Liver (tissue), 3 donors: Measurements from ENCODE around the gene CCDC88C.

Source experiments
- ATF3 ChIP-seq: IDR thresholded peaks from 2 replicates; pipeline ENCODE4 v1.6.1; 2016; ENCODE audit warnings: antibody characterized with exemption
- EGR1 ChIP-seq, 2 donors: IDR thresholded peaks; 2 replicates each; pipeline ENCODE4 v1.6.1; 2016 to 2018; ENCODE audit warnings: antibody characterized with exemption in 2 of 2, low read depth in 2 of 2
- FOXA1 ChIP-seq: IDR thresholded peaks from 2 replicates; pipeline ENCODE4 v1.6.1; 2016; ENCODE audit warnings: antibody characterized with exemption
- HNF4G ChIP-seq: IDR thresholded peaks from 2 replicates; pipeline ENCODE4 v1.6.1; 2016; ENCODE audit warnings: antibody characterized with exemption
- JUND ChIP-seq, 2 donors: IDR thresholded peaks; 2 replicates each; pipeline ENCODE4 v1.6.1; 2016; ENCODE audit warnings: antibody characterized with exemption in 2 of 2
- MAX ChIP-seq: IDR thresholded peaks from 2 replicates; pipeline ENCODE4 v1.6.1; 2016; ENCODE audit warnings: antibody characterized with exemption
- RAD21 ChIP-seq, 2 donors: IDR thresholded peaks; 2 replicates each; pipeline ENCODE4 v1.6.1; 2016; ENCODE audit warnings: antibody characterized with exemption in 2 of 2, mild to moderate bottlenecking in 2 of 2
- RXRA ChIP-seq, 2 donors: IDR thresholded peaks; 2 replicates each; pipeline ENCODE4 v1.6.1; 2017 to 2018; ENCODE audit warnings: antibody characterized with exemption in 2 of 2, mild to moderate bottlenecking in 1 of 2
- SP1 ChIP-seq: IDR thresholded peaks from 2 replicates; pipeline ENCODE4 v1.6.1; 2018; ENCODE audit warnings: antibody characterized with exemption, mild to moderate bottlenecking
- TAF1 ChIP-seq: conservative IDR thresholded peaks from 2 replicates; pipeline ENCODE4 v1.6.1; 2016; ENCODE audit warnings: antibody characterized with exemption, mild to moderate bottlenecking
- TF ChIP-seq, protein P1 (sequence below): fragments of 150-350 bp; IDR thresholded peaks from 2 replicates; pipeline ENCODE4 v1.5.1; 2017; ENCODE audit warnings: improper control_type of control experiment, low read depth, low read length; ENCODE audit not compliant: missing input control
- TF ChIP-seq, protein P2 (sequence below): IDR thresholded peaks from 2 replicates; pipeline ENCODE4 v1.6.1; 2016; ENCODE audit warnings: antibody characterized with exemption, mild to moderate bottlenecking
- donor health status: healthy.
- donor health status: healthy.

- no peak for TF ChIP-seq JUND (IDR thresholded peaks at IDR 0.05)
- TF ChIP-seq, protein P1, sequence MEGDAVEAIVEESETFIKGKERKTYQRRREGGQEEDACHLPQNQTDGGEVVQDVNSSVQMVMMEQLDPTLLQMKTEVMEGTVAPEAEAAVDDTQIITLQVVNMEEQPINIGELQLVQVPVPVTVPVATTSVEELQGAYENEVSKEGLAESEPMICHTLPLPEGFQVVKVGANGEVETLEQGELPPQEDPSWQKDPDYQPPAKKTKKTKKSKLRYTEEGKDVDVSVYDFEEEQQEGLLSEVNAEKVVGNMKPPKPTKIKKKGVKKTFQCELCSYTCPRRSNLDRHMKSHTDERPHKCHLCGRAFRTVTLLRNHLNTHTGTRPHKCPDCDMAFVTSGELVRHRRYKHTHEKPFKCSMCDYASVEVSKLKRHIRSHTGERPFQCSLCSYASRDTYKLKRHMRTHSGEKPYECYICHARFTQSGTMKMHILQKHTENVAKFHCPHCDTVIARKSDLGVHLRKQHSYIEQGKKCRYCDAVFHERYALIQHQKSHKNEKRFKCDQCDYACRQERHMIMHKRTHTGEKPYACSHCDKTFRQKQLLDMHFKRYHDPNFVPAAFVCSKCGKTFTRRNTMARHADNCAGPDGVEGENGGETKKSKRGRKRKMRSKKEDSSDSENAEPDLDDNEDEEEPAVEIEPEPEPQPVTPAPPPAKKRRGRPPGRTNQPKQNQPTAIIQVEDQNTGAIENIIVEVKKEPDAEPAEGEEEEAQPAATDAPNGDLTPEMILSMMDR = no peak
- TF ChIP-seq, protein P2, sequence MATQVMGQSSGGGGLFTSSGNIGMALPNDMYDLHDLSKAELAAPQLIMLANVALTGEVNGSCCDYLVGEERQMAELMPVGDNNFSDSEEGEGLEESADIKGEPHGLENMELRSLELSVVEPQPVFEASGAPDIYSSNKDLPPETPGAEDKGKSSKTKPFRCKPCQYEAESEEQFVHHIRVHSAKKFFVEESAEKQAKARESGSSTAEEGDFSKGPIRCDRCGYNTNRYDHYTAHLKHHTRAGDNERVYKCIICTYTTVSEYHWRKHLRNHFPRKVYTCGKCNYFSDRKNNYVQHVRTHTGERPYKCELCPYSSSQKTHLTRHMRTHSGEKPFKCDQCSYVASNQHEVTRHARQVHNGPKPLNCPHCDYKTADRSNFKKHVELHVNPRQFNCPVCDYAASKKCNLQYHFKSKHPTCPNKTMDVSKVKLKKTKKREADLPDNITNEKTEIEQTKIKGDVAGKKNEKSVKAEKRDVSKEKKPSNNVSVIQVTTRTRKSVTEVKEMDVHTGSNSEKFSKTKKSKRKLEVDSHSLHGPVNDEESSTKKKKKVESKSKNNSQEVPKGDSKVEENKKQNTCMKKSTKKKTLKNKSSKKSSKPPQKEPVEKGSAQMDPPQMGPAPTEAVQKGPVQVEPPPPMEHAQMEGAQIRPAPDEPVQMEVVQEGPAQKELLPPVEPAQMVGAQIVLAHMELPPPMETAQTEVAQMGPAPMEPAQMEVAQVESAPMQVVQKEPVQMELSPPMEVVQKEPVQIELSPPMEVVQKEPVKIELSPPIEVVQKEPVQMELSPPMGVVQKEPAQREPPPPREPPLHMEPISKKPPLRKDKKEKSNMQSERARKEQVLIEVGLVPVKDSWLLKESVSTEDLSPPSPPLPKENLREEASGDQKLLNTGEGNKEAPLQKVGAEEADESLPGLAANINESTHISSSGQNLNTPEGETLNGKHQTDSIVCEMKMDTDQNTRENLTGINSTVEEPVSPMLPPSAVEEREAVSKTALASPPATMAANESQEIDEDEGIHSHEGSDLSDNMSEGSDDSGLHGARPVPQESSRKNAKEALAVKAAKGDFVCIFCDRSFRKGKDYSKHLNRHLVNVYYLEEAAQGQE = no peak
- TF ChIP-seq SP1 = no peak
- TF ChIP-seq MAX = no peak
- TF ChIP-seq RAD21 (IDR thresholded peaks at IDR 0.05) = no peak
- no peak for TF ChIP-seq TAF1
- no peak for TF ChIP-seq FOXA1
- no peak for TF ChIP-seq ATF3
- no peak for TF ChIP-seq RXRA (IDR thresholded peaks at IDR 0.05)
- no peak for TF ChIP-seq EGR1 (IDR thresholded peaks at IDR 0.05; ENCODE audit: low read depth in 2 of 2)
- TF ChIP-seq HNF4G = no peak
Observed at GRCh38 chr14:91273273-91273884, 144.2 kb downstream of the CCDC88C start.
